IMR-90 (cell line): ENCODE measurements around the gene PQBP1. TPM values are rescaled to one million over a fixed set of nuclear protein-coding genes. Genes with fewer than 3 reads are reported as not detected.

ENCODE experiments used
- ATAC-seq: fragments of 200-7000 bp; cut with Tn5 transposase; 2 replicates; pipeline ENCODE4 v1.9.1; 2020; ENCODE audit warnings: low read depth, mild to moderate bottlenecking, moderate library complexity
- BruUV-seq: library from RNA; stranded (reverse); fragments of 400-500 nt; replicated peaks from 2 replicates; lab custom pipeline; 2021; lab: Mats Ljungman, UMichigan
- CTCF ChIA-PET: fragments of 300-600 bp; formaldehyde crosslinking; extraction: SDS; loops from one replicate; lab custom pipeline; 2021; ENCODE audit warnings: antibody characterized with exemption; lab: Yijun Ruan, JAX
- POLR2A ChIA-PET: fragments of 300-600 bp; sonication (Branson Sonifier 250); formaldehyde crosslinking; loops from one replicate; lab custom pipeline; 2022; ENCODE audit warnings: antibody characterized with exemption; ENCODE audit not compliant: unreplicated experiment; lab: Charles Lee
- DNase-seq: peaks from one replicate; pipeline ENCODE4 v3.0.0; 2013
- H2AFZ ChIP-seq: replicated peaks from 2 replicates; pipeline ENCODE3; 2013; ENCODE audit warnings: low read length, mild to moderate bottlenecking; ENCODE audit not compliant: poor library complexity
- H2AK5ac ChIP-seq: 2 replicates; pipeline ENCODE4 v1.6.1; 2013; ENCODE audit warnings: low read depth, low read length, inconsistent platforms
- H2AK9ac ChIP-seq: replicated peaks from 2 replicates; pipeline ENCODE3; 2013; ENCODE audit warnings: mild to moderate bottlenecking, low read depth, low read length, moderate library complexity; ENCODE audit not compliant: poor library complexity
- H2BK120ac ChIP-seq: 2 replicates; pipeline ENCODE4 v1.6.1; 2013; ENCODE audit warnings: low read depth, low read length, inconsistent platforms
- H2BK15ac ChIP-seq: 3 replicates; pipeline ENCODE4 v1.6.1; 2013; ENCODE audit warnings: low read depth, low read length, inconsistent platforms
- H2BK20ac ChIP-seq: 2 replicates; pipeline ENCODE4 v1.6.1; 2013; ENCODE audit warnings: low read depth, mild to moderate bottlenecking, inconsistent platforms, low read length, moderate library complexity
- H2BK5ac ChIP-seq: 2 replicates; pipeline ENCODE4 v1.6.1; 2013; ENCODE audit warnings: mild to moderate bottlenecking, low read depth, low read length, inconsistent platforms; ENCODE audit not compliant: poor library complexity, severe bottlenecking
- H3K14ac ChIP-seq: replicated peaks from 2 replicates; pipeline ENCODE4 v1.6.1; 2013; ENCODE audit warnings: low read depth, low read length, inconsistent platforms
- H3K18ac ChIP-seq: 2 replicates; pipeline ENCODE4 v1.6.1; 2013; ENCODE audit warnings: low read depth, low read length, control low read depth
- H3K23ac ChIP-seq: 2 replicates; pipeline ENCODE4 v1.6.1; 2013; ENCODE audit warnings: low read depth, low read length, inconsistent platforms
- H3K27ac ChIP-seq: 2 replicates; pipeline ENCODE4 v1.5.1; 2013; ENCODE audit warnings: mild to moderate bottlenecking, control low read depth, low read length; ENCODE audit not compliant: insufficient read depth
- H3K27me3 ChIP-seq: 2 replicates; pipeline ENCODE4 v1.6.1; 2013; ENCODE audit warnings: low read length; ENCODE audit not compliant: control insufficient read depth, insufficient read depth
- H3K36me3 ChIP-seq: 2 replicates; pipeline ENCODE4 v1.6.1; 2013; ENCODE audit warnings: low read length, mixed read lengths; ENCODE audit not compliant: control insufficient read depth, insufficient read depth
- H3K4ac ChIP-seq: 2 replicates; pipeline ENCODE4 v1.6.1; 2013; ENCODE audit warnings: low read depth, low read length, inconsistent platforms
- H3K4me1 ChIP-seq: 2 replicates; pipeline ENCODE4 v1.6.1; 2013; ENCODE audit warnings: low read length, mixed read lengths; ENCODE audit not compliant: control insufficient read depth, insufficient read depth
- H3K4me2 ChIP-seq: 2 replicates; pipeline ENCODE4 v1.6.1; 2013; ENCODE audit warnings: low read depth, mild to moderate bottlenecking, control low read depth, low read length, moderate library complexity
- H3K4me3 ChIP-seq: 2 replicates; pipeline ENCODE4 v1.5.1; 2013; ENCODE audit warnings: low read depth, mild to moderate bottlenecking, control low read depth, low read length, moderate library complexity; ENCODE audit not compliant: insufficient read depth
- H3K56ac ChIP-seq: 2 replicates; pipeline ENCODE4 v1.6.1; 2013; ENCODE audit warnings: low read length, inconsistent platforms; ENCODE audit not compliant: insufficient read depth; ENCODE audit errors: extremely low read depth
- H3K79me1 ChIP-seq, 2 experiments: 2 replicates each; pipeline ENCODE4 v1.6.1; 2013; ENCODE audit warnings: low read length in 2 of 2, inconsistent platforms in 1 of 2, low read depth in 1 of 2
- H3K9ac ChIP-seq: 2 replicates; pipeline ENCODE4 v1.6.1; 2013; ENCODE audit warnings: low read depth, low read length, control low read depth
- H3K9me1 ChIP-seq: 2 replicates; pipeline ENCODE4 v1.6.1; 2013; ENCODE audit warnings: low read length, inconsistent platforms; ENCODE audit not compliant: insufficient read depth
- H3K9me3 ChIP-seq: 2 replicates; pipeline ENCODE4 v1.6.1; 2013; ENCODE audit warnings: low read length; ENCODE audit not compliant: control insufficient read depth, insufficient read depth
- H4K20me1 ChIP-seq: 2 replicates; pipeline ENCODE4 v1.6.1; 2013; ENCODE audit warnings: low read length, inconsistent platforms; ENCODE audit not compliant: insufficient read depth
- H4K5ac ChIP-seq: 2 replicates; pipeline ENCODE4 v1.6.1; 2013; ENCODE audit warnings: mild to moderate bottlenecking, low read depth, low read length, control low read depth
- H4K8ac ChIP-seq, 2 experiments: 2 replicates each; pipeline ENCODE4 v1.6.1; 2013; ENCODE audit warnings: low read depth in 2 of 2, low read length in 2 of 2, control low read depth in 1 of 2, inconsistent platforms in 1 of 2
- H4K91ac ChIP-seq: 2 replicates; pipeline ENCODE4 v1.6.1; 2013; ENCODE audit warnings: low read depth, low read length, inconsistent platforms; ENCODE audit not compliant: insufficient read depth
- BHLHE40 ChIP-seq: fragments of 150-350 bp; IDR thresholded peaks from 2 replicates; pipeline ENCODE4 v1.6.1; 2016; ENCODE audit warnings: mild to moderate bottlenecking, low read depth, low read length
- CEBPB ChIP-seq: IDR thresholded peaks from 2 replicates; pipeline ENCODE4 v1.6.1; 2012; ENCODE audit warnings: low read depth, low read length, improper control_type of control experiment
- CHD1 ChIP-seq: IDR thresholded peaks from 2 replicates; pipeline ENCODE4 v1.6.1; 2012; ENCODE audit warnings: low read depth, low read length, improper control_type of control experiment
- FOS ChIP-seq: fragments of 150-350 bp; IDR thresholded peaks from 2 replicates; pipeline ENCODE4 v1.6.1; 2016; ENCODE audit warnings: low read depth, low read length
- MAFK ChIP-seq: IDR thresholded peaks from 2 replicates; pipeline ENCODE4 v1.6.1; 2012; ENCODE audit warnings: low read depth, low read length, improper control_type of control experiment
- MAZ ChIP-seq: IDR thresholded peaks from 2 replicates; pipeline ENCODE4 v1.6.1; 2012; ENCODE audit warnings: low read depth, mild to moderate bottlenecking, low read length, improper control_type of control experiment, moderate library complexity, borderline replicate concordance
- MXI1 ChIP-seq: IDR thresholded peaks from 2 replicates; pipeline ENCODE4 v1.6.1; 2012; ENCODE audit warnings: low read depth, mild to moderate bottlenecking, low read length, moderate library complexity, borderline replicate concordance
- NFE2L2 ChIP-seq: fragments of 150-350 bp; IDR thresholded peaks from 2 replicates; pipeline ENCODE4 v1.6.1; 2016; ENCODE audit warnings: low read depth, mild to moderate bottlenecking, low read length
- POLR2A ChIP-seq: IDR thresholded peaks from 2 replicates; pipeline ENCODE4 v1.6.1; 2012; ENCODE audit warnings: mild to moderate bottlenecking, low read depth, low read length
- RAD21 ChIP-seq: IDR thresholded peaks from 2 replicates; pipeline ENCODE4 v1.6.1; 2012; ENCODE audit warnings: low read length, improper control_type of control experiment
- RCOR1 ChIP-seq: IDR thresholded peaks from 2 replicates; pipeline ENCODE4 v1.6.1; 2012; ENCODE audit warnings: mild to moderate bottlenecking, low read length, improper control_type of control experiment; ENCODE audit not compliant: insufficient replicate concordance
- RFX5 ChIP-seq: IDR thresholded peaks from 2 replicates; pipeline ENCODE4 v1.8.0; 2012; ENCODE audit warnings: low read depth, mild to moderate bottlenecking, low read length, moderate library complexity
- SMC3 ChIP-seq: fragments of 150-350 bp; IDR thresholded peaks from 2 replicates; pipeline ENCODE4 v1.6.1; 2016; ENCODE audit warnings: low read depth, mild to moderate bottlenecking, antibody characterized with exemption, low read length, moderate library complexity
- WGBS, 2 experiments: methylation state at CpG; one replicate each; pipeline versions ENCODE4 v1.1.5 to v1.1.7; 2013; ENCODE audit warnings: missing lambda C conversion rate in 2 of 2; ENCODE audit not compliant: insufficient read length in 1 of 2; ENCODE audit errors: extremely low coverage in 2 of 2; 5-methylcytosine and 5-hydroxymethylcytosine counted together
- dilution Hi-C: fragments of 300-500 bp; cut with HindIII; formaldehyde crosslinking; loops from one replicate; pipeline ENCODE4 v1.14.3; 2018; ENCODE audit warnings: low sequenced_read_pairs; ENCODE audit not compliant: unreplicated experiment
- in situ Hi-C: fragments of 300-500 bp; cut with MboI; formaldehyde crosslinking; loops from 3 replicates; pipeline ENCODE4 v1.14.3; 2019; ENCODE audit warnings: low sequenced_read_pairs, inconsistent platforms, mixed read lengths
- intact Hi-C: fragments of 100-400 bp; cut with micrococcal nuclease; formaldehyde crosslinking; loops from 2 replicates; pipeline ENCODE4 v1.10.0; 2022
- polyA plus RNA-seq, 3 experiments: library from polyadenylated mRNA; depleted of rRNA; stranded (reverse); fragments of >200 nt; gene quantifications; 2 replicates each; pipeline ENCODE4 v1.2.3, GENCODE V29; 2012; ENCODE audit warnings: low replicate concordance in 1 of 3
- total RNA-seq: library from RNA; depleted of rRNA; stranded (reverse); fragments of >200 nt; gene quantifications from 2 replicates; pipeline ENCODE4 v1.2.3, GENCODE V29; 2012
- TF ChIP-seq, protein P1 (sequence below): fragments of 150-350 bp; IDR thresholded peaks from 2 replicates; pipeline ENCODE4 v1.6.1; 2017; ENCODE audit warnings: mild to moderate bottlenecking, antibody characterized with exemption, low read length, low read depth
- TF ChIP-seq, protein P2 (sequence below): conservative IDR thresholded peaks from 2 replicates; pipeline ENCODE4 v1.5.1; 2012; ENCODE audit warnings: mild to moderate bottlenecking, low read depth, low read length, improper control_type of control experiment
- TF ChIP-seq, protein P3 (sequence below): fragments of 150-350 bp; IDR thresholded peaks from 2 replicates; pipeline ENCODE4 v1.6.1; 2016; ENCODE audit warnings: low read depth, mild to moderate bottlenecking, low read length, moderate library complexity, borderline replicate concordance

PQBP1 gene
- total and polyA plus RNA-seq, 2 of the 4 experiments (the other 2 are of a cell fraction) = 96.4 to 120 TPM

DNA sequence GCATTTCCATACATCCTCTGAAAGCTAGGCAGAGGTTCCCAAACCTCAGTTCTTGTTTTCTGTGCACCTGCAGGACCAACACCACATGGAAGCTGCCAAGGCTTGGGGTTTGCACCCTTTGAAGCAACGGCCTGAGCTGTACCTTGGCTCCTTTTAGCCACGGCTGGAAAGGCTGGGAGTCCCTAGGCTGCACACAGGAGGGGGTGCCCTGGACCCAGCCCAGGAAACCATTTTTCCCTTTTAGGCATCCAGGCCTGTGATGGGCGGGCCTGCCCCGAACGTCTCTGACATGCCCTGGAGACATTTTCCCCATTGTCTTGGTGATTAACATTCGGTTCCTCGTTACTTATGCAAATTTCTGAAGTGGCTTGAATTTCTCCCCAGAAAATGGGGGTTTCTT lies 44.9 kb upstream of the PQBP1 start:
- Histone ChIP-seq H3K4me3 (no peak overlapping the region), H3K4ac (no peak overlapping the region), H4K5ac (no peak overlapping the region), H2BK20ac (no peak overlapping the region), H3K9me3 (no peaks in the 10 kb centered on the region; the same call in 1 of the 2 replicates), H3K14ac (no peak overlapping the region), H3K23ac (no peak overlapping the region), H2BK5ac (no peak overlapping the region), H4K8ac (no peak overlapping the region), H3K9me1 (no peaks in the 10 kb centered on the region), H2BK120ac (no peak overlapping the region), H4K20me1 (no peaks in the 10 kb centered on the region), H2AFZ (no peak overlapping the region), H4K91ac (no peak overlapping the region), H2AK5ac (no peak overlapping the region), H3K27me3 (peaks cover 4% of the 10 kb centered on the region), H3K56ac (no peak overlapping the region), H2AK9ac (no peak overlapping the region), H3K4me2 (no peak overlapping the region), H3K36me3 (no peaks in the 10 kb centered on the region), H3K79me1 (no peaks in the 10 kb centered on the region), H3K18ac (no peak overlapping the region), H3K27ac (no peak overlapping the region), H3K9ac (no peak overlapping the region), H2BK15ac (no peak overlapping the region), H3K4me1 (no peaks in the 10 kb centered on the region)
- intact Hi-C loops = no loop called here
- dilution Hi-C loops = no loop called here
- ATAC-seq (no peak), DNase-seq (no peak)
- TF ChIP-seq POLR2A (no peak), NFE2L2 (no peak), CEBPB (no peak), MXI1 (no peak), FOS (no peak), RFX5 (no peak), MAFK (no peak), SMC3 (no peak), RAD21 (no peak), BHLHE40 (no peak), CHD1 (no peak), RCOR1 (no peak), MAZ (no peak)
- TF ChIP-seq, protein P1, sequence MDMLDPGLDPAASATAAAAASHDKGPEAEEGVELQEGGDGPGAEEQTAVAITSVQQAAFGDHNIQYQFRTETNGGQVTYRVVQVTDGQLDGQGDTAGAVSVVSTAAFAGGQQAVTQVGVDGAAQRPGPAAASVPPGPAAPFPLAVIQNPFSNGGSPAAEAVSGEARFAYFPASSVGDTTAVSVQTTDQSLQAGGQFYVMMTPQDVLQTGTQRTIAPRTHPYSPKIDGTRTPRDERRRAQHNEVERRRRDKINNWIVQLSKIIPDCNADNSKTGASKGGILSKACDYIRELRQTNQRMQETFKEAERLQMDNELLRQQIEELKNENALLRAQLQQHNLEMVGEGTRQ = no peak
- TF ChIP-seq, protein P2, sequence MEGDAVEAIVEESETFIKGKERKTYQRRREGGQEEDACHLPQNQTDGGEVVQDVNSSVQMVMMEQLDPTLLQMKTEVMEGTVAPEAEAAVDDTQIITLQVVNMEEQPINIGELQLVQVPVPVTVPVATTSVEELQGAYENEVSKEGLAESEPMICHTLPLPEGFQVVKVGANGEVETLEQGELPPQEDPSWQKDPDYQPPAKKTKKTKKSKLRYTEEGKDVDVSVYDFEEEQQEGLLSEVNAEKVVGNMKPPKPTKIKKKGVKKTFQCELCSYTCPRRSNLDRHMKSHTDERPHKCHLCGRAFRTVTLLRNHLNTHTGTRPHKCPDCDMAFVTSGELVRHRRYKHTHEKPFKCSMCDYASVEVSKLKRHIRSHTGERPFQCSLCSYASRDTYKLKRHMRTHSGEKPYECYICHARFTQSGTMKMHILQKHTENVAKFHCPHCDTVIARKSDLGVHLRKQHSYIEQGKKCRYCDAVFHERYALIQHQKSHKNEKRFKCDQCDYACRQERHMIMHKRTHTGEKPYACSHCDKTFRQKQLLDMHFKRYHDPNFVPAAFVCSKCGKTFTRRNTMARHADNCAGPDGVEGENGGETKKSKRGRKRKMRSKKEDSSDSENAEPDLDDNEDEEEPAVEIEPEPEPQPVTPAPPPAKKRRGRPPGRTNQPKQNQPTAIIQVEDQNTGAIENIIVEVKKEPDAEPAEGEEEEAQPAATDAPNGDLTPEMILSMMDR = no peak
- TF ChIP-seq, protein P3, sequence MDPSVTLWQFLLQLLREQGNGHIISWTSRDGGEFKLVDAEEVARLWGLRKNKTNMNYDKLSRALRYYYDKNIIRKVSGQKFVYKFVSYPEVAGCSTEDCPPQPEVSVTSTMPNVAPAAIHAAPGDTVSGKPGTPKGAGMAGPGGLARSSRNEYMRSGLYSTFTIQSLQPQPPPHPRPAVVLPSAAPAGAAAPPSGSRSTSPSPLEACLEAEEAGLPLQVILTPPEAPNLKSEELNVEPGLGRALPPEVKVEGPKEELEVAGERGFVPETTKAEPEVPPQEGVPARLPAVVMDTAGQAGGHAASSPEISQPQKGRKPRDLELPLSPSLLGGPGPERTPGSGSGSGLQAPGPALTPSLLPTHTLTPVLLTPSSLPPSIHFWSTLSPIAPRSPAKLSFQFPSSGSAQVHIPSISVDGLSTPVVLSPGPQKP = no peak
- 30% methylated on average over 2 of the region's 7 CpGs; no CpG with 5 or more reads in 1 of the 2 experiments for WGBS, 2 experiments
- CTCF ChIA-PET = no interaction called here
- POLR2A ChIA-PET = no interaction called here
- BruUV-seq = no TSS peak
- in situ Hi-C loops = no loop called here
